Measurements from ENCODE around the gene PIP5K1C. TPM values are rescaled to one million over a fixed set of nuclear protein-coding genes. Genes with fewer than 3 reads are reported as not detected.

The PIP5K1C gene
- total RNA-seq, 1 experiment from 2014 or later = 34.0 TPM

GRCh38 chr19:3619631-3620012 lies 80.6 kb downstream of the PIP5K1C start (continued):
- no peak for TF ChIP-seq MYBL2 (CRISPR knock-in tag; IDR thresholded peaks at IDR 0.05)
- no peak for TF ChIP-seq FOXJ3 (CRISPR knock-in tag; IDR thresholded peaks at IDR 0.05; ENCODE audit: borderline replicate concordance)
- no peak for TF ChIP-seq MLX (CRISPR knock-in tag; IDR thresholded peaks at IDR 0.05)
- TF ChIP-seq SOX15 (CRISPR knock-in tag; IDR thresholded peaks at IDR 0.05) = no peak
- TF ChIP-seq CREB1 (CRISPR knock-in tag; IDR thresholded peaks at IDR 0.05) = no peak
- TF ChIP-seq NR3C1 (CRISPR knock-in tag; conservative IDR thresholded peaks at IDR 0.05; ENCODE audit: low read depth) = no peak
- no peak for TF ChIP-seq ZNF232 (CRISPR knock-in tag; IDR thresholded peaks at IDR 0.05)
- TF ChIP-seq USF1 (CRISPR knock-in tag; IDR thresholded peaks at IDR 0.05) = no peak
- TF ChIP-seq SP1 (CRISPR knock-in tag; conservative IDR thresholded peaks at IDR 0.05) = no peak
- no peak for TF ChIP-seq ELF4 (CRISPR knock-in tag; IDR thresholded peaks at IDR 0.05; ENCODE audit: low read depth)

GRCh38 chr19:3618811-3619630 lies 81.2 kb downstream of the PIP5K1C start:
- DNase-seq (ENCODE audit: low spot score) (no peak), ATAC-seq (no peak)
- H3K27me3 Mint-ChIP-seq (ENCODE audit: low read depth) = no peaks in the 10 kb centered on the region
- 0 out of 2 replicates have a peak, but pooled peaks cover 3% of the 10 kb centered on the region for H3K4me1 Mint-ChIP-seq
- CTCF ChIA-PET = interaction anchor here (0.5 to 3.4 kb wide), 9 partner anchors 9 to 36 kb away, joined by 3 to 17 read pairs (median 3); no protein-coding TSS in a partner anchor
- TF ChIP-seq NFATC4 (CRISPR knock-in tag; IDR thresholded peaks at IDR 0.05) (no peak), CTCF (IDR thresholded peaks at IDR 0.05) (peak; percentile 33), NR2C2 (CRISPR knock-in tag; IDR thresholded peaks at IDR 0.05) (no peak), ETV6 (CRISPR knock-in tag; IDR thresholded peaks at IDR 0.05) (no peak), SMAD4 (CRISPR knock-in tag; IDR thresholded peaks at IDR 0.05) (no peak)
- no peaks in the 10 kb centered on the region for H3K9me3 Mint-ChIP-seq
- POLR2A ChIA-PET = no interaction called here
- H3K36me3 Mint-ChIP-seq = peaks cover 5% of the 10 kb centered on the region
- H3K4me3 Mint-ChIP-seq = no peak overlapping the region
- no peak overlapping the region for H3K27ac Mint-ChIP-seq

GRCh38 chr19:3618144-3618810 lies 82.0 kb downstream of the PIP5K1C start:
- peak; percentile 92 for TF ChIP-seq CTCF (IDR thresholded peaks at IDR 0.05)
- no peak for TF ChIP-seq ZNF232 (CRISPR knock-in tag; IDR thresholded peaks at IDR 0.05)
- ChIA-PET CTCF (interaction anchor here (0.7 to 3.4 kb wide), 6 partner anchors 9 to 32 kb away, joined by 3 to 17 read pairs (median 3); no protein-coding TSS in a partner anchor), POLR2A (no interaction called here)
- H3K27ac Mint-ChIP-seq = no peak overlapping the region
- 0 out of 2 replicates have a peak, but pooled peaks cover 3% of the 10 kb centered on the region for H3K4me1 Mint-ChIP-seq
- H3K36me3 Mint-ChIP-seq = peaks cover 5% of the 10 kb centered on the region
- peak; percentile 78 for ATAC-seq
- DNase-seq (ENCODE audit: low spot score) = peak; percentile 80
- H3K4me3 Mint-ChIP-seq = no peak overlapping the region
- no peaks in the 10 kb centered on the region for H3K9me3 Mint-ChIP-seq
- H3K27me3 Mint-ChIP-seq (ENCODE audit: low read depth) = no peaks in the 10 kb centered on the region
